H1 (cell line): Measurements from ENCODE around the gene LY6G6C. TPM values are rescaled to one million over a fixed set of nuclear protein-coding genes. Genes with fewer than 3 reads are reported as not detected.

ENCODE experiments used
- CTCF ChIA-PET: fragments of 300-600 bp; sonication (Branson Sonifier 250); formaldehyde crosslinking; loops from one replicate; lab custom pipeline; 2021; ENCODE audit not compliant: partially characterized antibody; lab: Charles Lee
- POLR2A ChIA-PET: fragments of 300-600 bp; sonication (Branson Sonifier 250); formaldehyde crosslinking; loops from one replicate; lab custom pipeline; 2021; ENCODE audit warnings: inconsistent platforms; ENCODE audit not compliant: partially characterized antibody; lab: Charles Lee
- DNase-seq, 2 experiments: peaks; one replicate each; pipeline versions ENCODE4 v3.0.0 to v3.0.0-alpha.2; 2010 to 2022; ENCODE audit warnings: low spot score in 2 of 2, low read depth in 1 of 2, mixed read lengths in 1 of 2
- FAIRE-seq: peaks from 2 replicates; lab custom pipeline; 2011; peaks lifted over from hg19 to GRCh38; lab: Jason Lieb, UNC
- H2AFZ ChIP-seq: 2 replicates; pipeline ENCODE4 v1.8.1; 2012; ENCODE audit warnings: low read length, inconsistent platforms
- H2AK5ac ChIP-seq: 2 replicates; pipeline ENCODE4 v1.6.1; 2013; ENCODE audit warnings: low read depth, low read length
- H2BK120ac ChIP-seq: replicated peaks from 2 replicates; pipeline ENCODE3; 2013; ENCODE audit warnings: low read depth, low read length, inconsistent platforms
- H2BK12ac ChIP-seq: 2 replicates; pipeline ENCODE4 v1.6.1; 2013; ENCODE audit warnings: low read depth, low read length
- H2BK15ac ChIP-seq: 2 replicates; pipeline ENCODE4 v1.6.1; 2013; ENCODE audit warnings: low read length
- H2BK20ac ChIP-seq: 2 replicates; pipeline ENCODE4 v1.6.1; 2013; ENCODE audit warnings: low read length
- H2BK5ac ChIP-seq: 2 replicates; pipeline ENCODE4 v1.6.1; 2013; ENCODE audit warnings: low read depth, low read length
- H3K14ac ChIP-seq: 2 replicates; pipeline ENCODE4 v1.6.1; 2013; ENCODE audit warnings: inconsistent platforms; ENCODE audit not compliant: insufficient read length
- H3K18ac ChIP-seq: 2 replicates; pipeline ENCODE4 v1.6.1; 2013; ENCODE audit warnings: low read length; ENCODE audit errors: extremely low read depth
- H3K23ac ChIP-seq: 2 replicates; pipeline ENCODE4 v1.6.1; 2013; ENCODE audit warnings: inconsistent platforms; ENCODE audit not compliant: insufficient read length
- H3K23me2 ChIP-seq: 2 replicates; pipeline ENCODE4 v1.6.1; 2013; ENCODE audit warnings: low read depth, low read length
- H3K27ac ChIP-seq: 2 replicates; pipeline ENCODE4 v1.6.1; 2011; ENCODE audit warnings: low read depth, low read length, inconsistent platforms
- H3K27me3 ChIP-seq, 4 experiments: replicated peaks in 1 of 4; 1 replicate in 1 of 4; 2 replicates in 3 of 4; pipeline versions ENCODE4 v1.6.1 to v1.8.1; 2011 to 2013; ENCODE audit warnings: low read length in 3 of 4, mild to moderate bottlenecking in 3 of 4, inconsistent platforms in 2 of 4, mixed read lengths in 2 of 4, moderate library complexity in 1 of 4; ENCODE audit not compliant: control insufficient read depth in 3 of 4, insufficient read depth in 3 of 4; ENCODE audit errors: extremely low read depth in 1 of 4
- H3K36me3 ChIP-seq, 4 experiments: 2 replicates each; pipeline versions ENCODE4 v1.6.1 to v1.8.1; 2011 to 2013; ENCODE audit warnings: mild to moderate bottlenecking in 4 of 4, low read length in 3 of 4, moderate library complexity in 2 of 4, control low read depth in 1 of 4, inconsistent platforms in 1 of 4; ENCODE audit not compliant: insufficient read depth in 4 of 4, control insufficient read depth in 2 of 4
- H3K4ac ChIP-seq: replicated peaks from 2 replicates; pipeline ENCODE3; 2013; ENCODE audit warnings: low read length, low read depth, mixed read lengths, inconsistent platforms; ENCODE audit not compliant: insufficient read length
- H3K4me1 ChIP-seq, 4 experiments: replicated peaks in 1 of 4; 1 replicate in 1 of 4; 2 replicates in 3 of 4; pipeline versions ENCODE4 v1.6.1 to v1.8.1; 2011 to 2013; ENCODE audit warnings: low read length in 3 of 4, inconsistent platforms in 2 of 4, mixed read lengths in 1 of 4; ENCODE audit not compliant: insufficient read depth in 4 of 4, control insufficient read depth in 3 of 4
- H3K4me2 ChIP-seq, 2 experiments: 2 replicates each; pipeline versions ENCODE4 v1.6.1 to v1.8.1; 2011 to 2013; ENCODE audit warnings: low read depth in 2 of 2, low read length in 2 of 2, control low read depth in 1 of 2, inconsistent platforms in 1 of 2, mild to moderate bottlenecking in 1 of 2; ENCODE audit not compliant: insufficient read depth in 1 of 2
- H3K4me3 ChIP-seq, 4 experiments: fragments of 200-600, 300-600 bp in 1 of 4; sonication (generic), shearing (Covaris generic), sonication (Bioruptor Twin) in 1 of 4; 2 replicates each; pipeline versions ENCODE4 v1.5.1 to v1.8.1; 2011 to 2016; ENCODE audit warnings: low read length in 4 of 4, low read depth in 3 of 4, control low read depth in 2 of 4, inconsistent platforms in 2 of 4, mild to moderate bottlenecking in 2 of 4, mixed read lengths in 1 of 4, moderate library complexity in 1 of 4; ENCODE audit not compliant: insufficient read depth in 2 of 4; ENCODE audit errors: extremely low read depth in 1 of 4
- H3K56ac ChIP-seq: replicated peaks from 2 replicates; pipeline ENCODE3; 2013; ENCODE audit warnings: low read depth, mild to moderate bottlenecking, mixed read lengths, low read length, inconsistent platforms; ENCODE audit not compliant: insufficient read length
- H3K79me1 ChIP-seq: 2 replicates; pipeline ENCODE4 v1.6.1; 2013; ENCODE audit warnings: low read depth, low read length, control low read depth
- H3K79me2 ChIP-seq, 2 experiments: 2 replicates each; pipeline versions ENCODE4 v1.6.1 to v1.8.1; 2012 to 2013; ENCODE audit warnings: low read length in 2 of 2, mild to moderate bottlenecking in 2 of 2, inconsistent platforms in 1 of 2; ENCODE audit not compliant: insufficient read depth in 2 of 2, control insufficient read depth in 1 of 2
- H3K9ac ChIP-seq, 4 experiments: replicated peaks in 1 of 4; 1 replicate in 1 of 4; 2 replicates in 3 of 4; pipeline versions ENCODE4 v1.6.1 to v1.8.1; 2011 to 2013; ENCODE audit warnings: low read depth in 3 of 4, low read length in 3 of 4, control low read depth in 2 of 4, mild to moderate bottlenecking in 2 of 4, moderate library complexity in 2 of 4, inconsistent platforms in 1 of 4; ENCODE audit errors: extremely low read depth in 1 of 4
- H3K9me3 ChIP-seq, 2 experiments: 2 replicates each; pipeline versions ENCODE4 v1.6.1 to v1.8.1; 2012 to 2013; ENCODE audit warnings: mild to moderate bottlenecking in 2 of 2, moderate library complexity in 2 of 2, control low read depth in 1 of 2, inconsistent platforms in 1 of 2, low read depth in 1 of 2, low read length in 1 of 2, mixed read lengths in 1 of 2; ENCODE audit not compliant: insufficient read depth in 2 of 2
- H4K20me1 ChIP-seq, 2 experiments: replicated peaks in 1 of 2; 2 replicates each; pipeline versions ENCODE3 to v1.8.1; 2011 to 2013; ENCODE audit warnings: inconsistent platforms in 2 of 2, low read length in 2 of 2, mild to moderate bottlenecking in 1 of 2; ENCODE audit not compliant: insufficient read depth in 2 of 2, control insufficient read depth in 1 of 2
- H4K5ac ChIP-seq: 2 replicates; pipeline ENCODE4 v1.6.1; 2013; ENCODE audit warnings: low read length, low read depth, mixed read lengths, inconsistent platforms; ENCODE audit not compliant: insufficient read length
- H4K8ac ChIP-seq: 2 replicates; pipeline ENCODE4 v1.8.0; 2013; ENCODE audit warnings: mild to moderate bottlenecking, moderate library complexity, low read length, inconsistent platforms; ENCODE audit not compliant: insufficient read depth; ENCODE audit errors: extremely low read depth
- H4K91ac ChIP-seq: replicated peaks from 2 replicates; pipeline ENCODE3; 2013; ENCODE audit warnings: low read length, mixed read lengths, inconsistent platforms; ENCODE audit not compliant: insufficient read length
- ASH2L ChIP-seq: fragments of 200-600, 300-600 bp; sonication (generic); IDR thresholded peaks from one replicate; pipeline ENCODE4 v1.7.1; 2017; ENCODE audit warnings: low read length
- CREB1 ChIP-seq: IDR thresholded peaks from 2 replicates; pipeline ENCODE4 v1.6.1; 2012; ENCODE audit warnings: inconsistent platforms
- EP300 ChIP-seq, 2 experiments: IDR thresholded peaks; 1 replicate in 1 of 2; 2 replicates in 1 of 2; pipeline ENCODE4 v1.6.1; 2011 to 2012; ENCODE audit warnings: low read depth in 2 of 2, low read length in 2 of 2, mild to moderate bottlenecking in 2 of 2, borderline replicate concordance in 1 of 2, inconsistent platforms in 1 of 2, moderate library complexity in 1 of 2
- HDAC6 ChIP-seq: IDR thresholded peaks from one replicate; pipeline ENCODE4 v1.7.1; 2012; ENCODE audit warnings: low read depth, mild to moderate bottlenecking, inconsistent platforms, low read length, moderate library complexity
- RBBP5 ChIP-seq: IDR thresholded peaks from 2 replicates; pipeline ENCODE4 v1.7.1; 2012; ENCODE audit warnings: low read depth, mild to moderate bottlenecking, inconsistent platforms, low read length, moderate library complexity, borderline replicate concordance
- RFX5 ChIP-seq: IDR thresholded peaks from 2 replicates; pipeline ENCODE4 v1.6.1; 2011; ENCODE audit warnings: low read depth, low read length, improper control_type of control experiment, borderline replicate concordance
- SP2 ChIP-seq: IDR thresholded peaks from 2 replicates; pipeline ENCODE4 v1.6.1; 2012; ENCODE audit warnings: mild to moderate bottlenecking, low read length, inconsistent platforms
- TAF7 ChIP-seq: optimal IDR thresholded peaks from 2 replicates; pipeline ENCODE3; 2011; ENCODE audit warnings: low read depth, mild to moderate bottlenecking, inconsistent platforms, low read length, moderate library complexity, borderline replicate concordance
- WGBS, 2 experiments: shearing (Covaris generic) in 1 of 2; methylation state at CpG; one replicate each; pipeline versions ENCODE4 v1.1.6 to v1.1.7; 2013 to 2015; ENCODE audit warnings: low lambda C conversion rate in 2 of 2, mixed read lengths in 2 of 2, inconsistent platforms in 1 of 2, low coverage in 1 of 2, missing lambda C conversion rate in 1 of 2; ENCODE audit not compliant: insufficient replicate concordance in 2 of 2, insufficient coverage in 1 of 2, insufficient read length in 1 of 2; ENCODE audit errors: extremely low coverage in 1 of 2, missing lambda C conversion rate in 1 of 2; 5-methylcytosine and 5-hydroxymethylcytosine counted together
- polyA plus RNA-seq, 7 experiments: library from polyadenylated mRNA; depleted of rRNA in 3 of 7; stranded (reverse) in 5 of 7; unstranded in 2 of 7; fragments of >200 nt in 5 of 7; fragments of 200-250 nt in 2 of 7; gene quantifications; 1 replicate in 5 of 7; 2 replicates in 1 of 7; 4 replicates in 1 of 7; pipeline versions ENCODE4 v1.2.1 to v1.2.3, GENCODE V29; 2011 to 2013; ENCODE audit warnings: missing spikeins in 2 of 7, mixed read lengths in 2 of 7
- total RNA-seq: library from RNA; stranded (reverse); fragmentation: NEBNext Ultra II Directional; extraction: Animal tissue kit (Norgen Biotek cat#: 25700); gene quantifications from 2 replicates; pipeline ENCODE4 v1.2.1, GENCODE V29; 2021

The LY6G6C gene
- total and polyA plus RNA-seq, 2 of the 8 experiments (the other 6 are each of a cell fraction or from before 2014, with no cell fraction given) = 0.23 TPM; not detected in 1

GRCh38 chr6:31713991-31714684, 7.4 kb downstream of the LY6G6C start:
- H3K14ac ChIP-seq = no peak overlapping the region
- FAIRE-seq (no peak), DNase-seq (no peak)
- peak overlapping the region; percentile 61; the same call in 1 of the 2 replicates for H2BK15ac ChIP-seq
- H4K20me1 ChIP-seq = no peaks in the 10 kb centered on the region
- H3K79me2 ChIP-seq = no peaks in the 10 kb centered on the region
- peak overlapping the region in 1 of 4 experiments; percentile 15; a peak in 3 of 8 replicates for H3K4me3 ChIP-seq
- H4K91ac ChIP-seq = peak overlapping the region; percentile 44
- H2BK12ac ChIP-seq = peak overlapping the region; percentile 86; the same call in 1 of the 2 replicates
- no peaks in the 10 kb centered on the region; a peak in 1 of 7 replicates for H3K27me3 ChIP-seq
- WGBS, 2 experiments = 56% methylated on average over 5 of the region's 5 CpGs; no CpG with 5 or more reads in 1 of the 2 experiments
- H3K9me3 ChIP-seq = no peaks in the 10 kb centered on the region
- H2BK20ac ChIP-seq = peak overlapping the region; percentile 80; the same call in 1 of the 2 replicates
- H3K18ac ChIP-seq = peak overlapping the region; percentile 81
- H3K36me3 ChIP-seq = no peaks in the 10 kb centered on the region
- H3K56ac ChIP-seq = no peak overlapping the region
- H4K8ac ChIP-seq = peak overlapping the region; percentile 70; the same call in 1 of the 2 replicates
- POLR2A ChIA-PET = interaction anchor here (0.5 to 4.7 kb wide), 17 partner anchors 10 to 892 kb away, joined by 3 to 36 read pairs (median 4); partner anchors contain the start of genes ABHD16A, C6orf47, CSNK2B and DDAH2
- H2AFZ ChIP-seq = peak overlapping the region; percentile 67
- H3K27ac ChIP-seq = 0 out of 2 replicates have a peak overlapping the region, but pooled peaks have one; percentile 0
- H2BK5ac ChIP-seq = peak overlapping the region; percentile 55
- H3K79me1 ChIP-seq = no peaks in the 10 kb centered on the region
- peak overlapping the region; percentile 19 for H3K4ac ChIP-seq
- peak overlapping the region; percentile 38 for H4K5ac ChIP-seq
- H3K23ac ChIP-seq = no peak overlapping the region
- no peak overlapping the region for H3K9ac ChIP-seq
- no peak overlapping the region for H2BK120ac ChIP-seq
- no peak for TF ChIP-seq SP2
- no peak for TF ChIP-seq EP300 (IDR thresholded peaks at IDR 0.05; ENCODE audit: borderline replicate concordance in 1 of 2, low read depth in 2 of 2, low read length in 2 of 2)
- no peak for TF ChIP-seq HDAC6
- TF ChIP-seq RFX5 = no peak
- TF ChIP-seq TAF7 = no peak
- TF ChIP-seq ASH2L = peak; percentile 38
- no peak for TF ChIP-seq CREB1
- TF ChIP-seq RBBP5 = no peak
- TF ChIP-seq, all 59 proteins: peak for 1
- Histone ChIP-seq H3K4me2 (peak overlapping the region; percentile 51 to 52), H3K23me2 (peaks cover 3% of the 10 kb centered on the region; the same call in 1 of the 2 replicates), H3K4me1 (peaks cover 11 to 30% (median 27%) of the 10 kb centered on the region in 4 experiments), H2AK5ac (no peak overlapping the region)
- CTCF ChIA-PET = interaction anchor here (1.0 to 5.7 kb wide), 11 partner anchors 7 to 61 kb away, joined by 3 to 39 read pairs (median 6); partner anchors contain the start of genes DDAH2, LY6G6F and MPIG6B
